22Rv1 (cell line): ENCODE data around the gene PPP3R1.

Experiments used
- CTCF ChIP-seq: fragments of 450-650 bp; IDR thresholded peaks from 2 replicates; pipeline ENCODE4 v1.5.1; 2017; ENCODE audit warnings: mild to moderate bottlenecking
- ZFX ChIP-seq: fragments of 450-650 bp; IDR thresholded peaks from 2 replicates; pipeline ENCODE4 v1.6.1; 2017; ENCODE audit warnings: antibody characterized with exemption, borderline replicate concordance

- TF ChIP-seq CTCF (no peak), ZFX (no peak)
These were observed 21.7 kb upstream of the PPP3R1 start for GRCh38 chr2:68274022-68274421.
